NCI-H345 treated with DMSO at 0.1 percent for 48 hours (cell line): ENCODE results near the gene DNAJC3.
A peak's percentile ranks its signal among the peaks of the same experiment; 100 is the strongest.

Experiments
- DNase-seq: peaks from one replicate; lab custom pipeline; 2025; ENCODE audit not compliant: unreplicated experiment; lab: John Stamatoyannopoulos, UW

DNAJC3 gene

DNA sequence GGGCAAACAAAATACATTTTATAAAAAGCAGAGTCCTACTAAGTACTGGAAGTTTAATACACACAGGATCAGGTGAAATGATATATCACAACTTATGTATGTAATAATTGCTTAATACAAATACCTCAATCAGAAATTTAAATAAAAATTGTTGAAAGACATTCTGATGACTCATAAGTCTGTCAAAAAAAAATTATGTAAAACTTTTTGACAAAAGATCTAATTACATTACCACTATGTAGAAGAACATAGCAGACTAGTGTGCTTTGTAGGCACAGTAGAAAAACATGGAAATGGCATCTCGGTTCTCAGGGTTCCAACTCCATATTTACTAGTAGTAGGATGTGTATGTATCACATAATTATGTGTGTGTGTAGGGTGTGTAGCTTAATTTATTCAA lies 156.2 kb downstream of the DNAJC3 start:
- no peak for DNase-seq

- DNase-seq = no peak
Observed at GRCh38 chr13:95833719-95834118, 156.8 kb downstream of the DNAJC3 start.

- DNase-seq = peak; percentile 37
Observed at GRCh38 chr13:95834134-95834765, 157.3 kb downstream of the DNAJC3 start.

GRCh38 chr13:95841894-95842293 lies 165.0 kb downstream of the DNAJC3 start:
- no peak for DNase-seq

- DNase-seq = no peak
Observed at GRCh38 chr13:95842898-95843297, 166.0 kb downstream of the DNAJC3 start.
